GM23248 (cell line): ENCODE measurements around the gene EXOC7. TPM values are rescaled to one million over a fixed set of nuclear protein-coding genes. Genes with fewer than 3 reads are reported as not detected.

Source experiments
- DNase-seq: peaks from one replicate; pipeline ENCODE4 v3.0.0-alpha.2; 2015
- H2AFZ ChIP-seq: fragments of 200-600 bp; sonication (generic); 2 replicates; pipeline ENCODE4 v1.6.1; 2016; ENCODE audit warnings: antibody characterized with exemption
- H3F3A ChIP-seq: fragments of 200-600 bp; sonication (generic); 2 replicates; pipeline ENCODE4 v1.6.1; 2016; ENCODE audit warnings: mild to moderate bottlenecking, antibody characterized with exemption, mixed run types; ENCODE audit not compliant: insufficient read depth
- H3K27ac ChIP-seq: fragments of 200-600 bp; sonication (generic); 2 replicates; pipeline ENCODE4 v1.5.1; 2016; ENCODE audit warnings: mild to moderate bottlenecking
- H3K27me3 ChIP-seq: fragments of 200-600 bp; sonication (generic); replicated peaks from 2 replicates; pipeline ENCODE4 v1.6.1; 2016; ENCODE audit warnings: mild to moderate bottlenecking; ENCODE audit not compliant: insufficient read depth
- H3K36me3 ChIP-seq: fragments of 200-600 bp; sonication (generic); 2 replicates; pipeline ENCODE4 v1.6.1; 2016; ENCODE audit warnings: low read depth, mild to moderate bottlenecking
- H3K4me1 ChIP-seq: fragments of 200-600 bp; sonication (generic); 2 replicates; pipeline ENCODE4 v1.6.1; 2016; ENCODE audit warnings: mild to moderate bottlenecking; ENCODE audit not compliant: insufficient read depth
- H3K4me2 ChIP-seq: fragments of 200-600 bp; sonication (generic); one replicate; pipeline ENCODE4 v1.6.1; 2016; ENCODE audit warnings: mild to moderate bottlenecking; ENCODE audit not compliant: unreplicated experiment
- H3K4me3 ChIP-seq: fragments of 200-600 bp; sonication (generic); 2 replicates; pipeline ENCODE4 v1.5.1; 2016; ENCODE audit warnings: mild to moderate bottlenecking
- H3K79me2 ChIP-seq: fragments of 200-600 bp; sonication (generic); 2 replicates; pipeline ENCODE4 v1.6.1; 2016; ENCODE audit warnings: mild to moderate bottlenecking; ENCODE audit not compliant: insufficient read depth
- H3K9ac ChIP-seq: fragments of 200-600 bp; sonication (generic); 2 replicates; pipeline ENCODE4 v1.6.1; 2016; ENCODE audit warnings: mild to moderate bottlenecking
- H3K9me2 ChIP-seq: fragments of 200-600 bp; sonication (generic); 2 replicates; pipeline ENCODE4 v1.6.1; 2016; ENCODE audit warnings: mixed run types, mild to moderate bottlenecking, moderate library complexity; ENCODE audit not compliant: insufficient read depth
- H3K9me3 ChIP-seq: fragments of 200-600 bp; sonication (generic); one replicate; pipeline ENCODE4 v1.6.1; 2017; ENCODE audit warnings: low read depth
- H4K20me1 ChIP-seq: fragments of 200-600 bp; sonication (generic); 2 replicates; pipeline ENCODE4 v1.6.0; 2016; ENCODE audit not compliant: insufficient read depth
- EZH2 ChIP-seq: fragments of 200-600 bp; sonication (generic); IDR thresholded peaks from 2 replicates; pipeline ENCODE4 v1.6.1; 2018; ENCODE audit warnings: antibody characterized with exemption, mild to moderate bottlenecking; ENCODE audit not compliant: insufficient read depth, poor library complexity, severe bottlenecking
- EZH2phosphoT487 ChIP-seq: fragments of 200-600 bp; sonication (generic); IDR thresholded peaks from 2 replicates; pipeline ENCODE4 v1.6.1; 2018; ENCODE audit warnings: antibody characterized with exemption, moderate library complexity, mild to moderate bottlenecking, low read depth; ENCODE audit not compliant: insufficient read depth
- WGBS, 2 experiments: methylation state at CpG; one replicate each; pipeline ENCODE4 v1.1.6; 2015 to 2017; ENCODE audit warnings: low lambda C conversion rate in 2 of 2, low coverage in 1 of 2; ENCODE audit errors: missing lambda C conversion rate in 2 of 2; 5-methylcytosine and 5-hydroxymethylcytosine counted together
- in situ Hi-C: fragments of 300-500 bp; cut with MboI; formaldehyde crosslinking; loops from 2 replicates; pipeline ENCODE4 v1.15.0; 2020
- polyA plus RNA-seq: library from polyadenylated mRNA; unstranded; fragments of >200 nt; fragmentation: Nextera tagmentation; extraction: Ambion mirVana; gene quantifications from 2 replicates; pipeline ENCODE4 v1.2.1, GENCODE V29; 2016
- total RNA-seq: library from RNA; depleted of rRNA; stranded (reverse); fragments of >200 nt; shearing (Covaris generic); gene quantifications from 2 replicates; pipeline ENCODE4 v1.2.3, GENCODE V29; 2014

The EXOC7 gene
- total and polyA plus RNA-seq, 2 experiments from 2014 or later, result 88.0 to 101 TPM

DNA sequence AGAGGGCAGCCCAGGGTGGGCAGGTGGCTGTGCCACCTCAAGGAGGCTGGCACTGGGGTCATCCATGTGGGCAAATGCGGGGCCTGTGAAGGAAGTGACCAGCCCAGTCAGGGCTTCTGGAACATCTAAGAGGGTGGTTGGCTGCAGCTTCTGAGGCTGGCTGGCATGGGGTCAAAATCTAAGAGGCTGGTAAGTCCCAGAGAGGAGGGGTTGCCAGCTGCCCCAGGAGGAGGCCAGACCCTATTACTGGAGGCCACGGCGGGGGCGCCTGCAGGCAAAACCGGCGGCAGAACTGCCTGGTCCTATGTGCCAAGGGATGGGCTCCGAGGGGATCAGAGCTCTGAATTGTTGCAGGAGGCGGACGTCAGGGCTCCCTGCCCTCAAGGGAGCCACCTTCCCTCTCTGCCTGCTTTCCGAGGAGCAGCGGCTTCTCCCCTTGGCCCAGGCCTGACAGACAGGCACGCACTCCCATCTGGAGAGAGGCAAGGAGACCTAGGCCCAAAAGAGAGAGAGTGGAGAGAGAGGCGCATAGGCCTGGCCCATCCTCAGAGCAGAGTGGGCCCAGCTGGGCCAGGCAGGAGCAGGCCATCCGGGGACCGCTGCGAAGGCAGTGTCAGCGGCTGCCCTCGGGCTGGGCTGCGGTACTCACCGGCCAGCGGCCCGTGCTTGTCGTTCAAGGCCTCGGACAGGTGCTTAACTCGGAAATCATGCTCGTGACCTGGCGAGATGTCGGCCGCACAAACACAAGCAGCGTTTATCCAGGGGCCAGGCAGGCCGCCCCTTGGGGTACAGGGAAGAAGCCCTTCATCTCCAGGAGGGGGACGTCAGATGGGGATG lies 13.7 kb downstream of the EXOC7 start:
- peaks cover 12% of the 10 kb centered on the region; the same call in 1 of the 2 replicates for H3F3A ChIP-seq
- TF ChIP-seq EZH2, result no peak
- no peak for TF ChIP-seq EZH2phosphoT487
- no peak overlapping the region for H2AFZ ChIP-seq
- 92 to 95% methylated on average over 29 to 32 of the region's 32 CpGs for WGBS, 2 experiments
- in situ Hi-C loops, result no loop called here
- no peaks in the 10 kb centered on the region for H4K20me1 ChIP-seq
- H3K36me3 ChIP-seq, result peaks cover 6% of the 10 kb centered on the region; the same call in 1 of the 2 replicates
- no peak overlapping the region for H3K9ac ChIP-seq
- H3K4me2 ChIP-seq, result no peak overlapping the region
- no peaks in the 10 kb centered on the region for H3K79me2 ChIP-seq
- no peak for DNase-seq
- no peaks in the 10 kb centered on the region for H3K27me3 ChIP-seq
- no peak overlapping the region for H3K27ac ChIP-seq
- H3K9me2 ChIP-seq, result no peaks in the 10 kb centered on the region
- no peak overlapping the region for H3K4me3 ChIP-seq
- H3K4me1 ChIP-seq, result 0 out of 2 replicates have a peak, but pooled peaks cover 6% of the 10 kb centered on the region
- H3K9me3 ChIP-seq, result no peaks in the 10 kb centered on the region

DNA sequence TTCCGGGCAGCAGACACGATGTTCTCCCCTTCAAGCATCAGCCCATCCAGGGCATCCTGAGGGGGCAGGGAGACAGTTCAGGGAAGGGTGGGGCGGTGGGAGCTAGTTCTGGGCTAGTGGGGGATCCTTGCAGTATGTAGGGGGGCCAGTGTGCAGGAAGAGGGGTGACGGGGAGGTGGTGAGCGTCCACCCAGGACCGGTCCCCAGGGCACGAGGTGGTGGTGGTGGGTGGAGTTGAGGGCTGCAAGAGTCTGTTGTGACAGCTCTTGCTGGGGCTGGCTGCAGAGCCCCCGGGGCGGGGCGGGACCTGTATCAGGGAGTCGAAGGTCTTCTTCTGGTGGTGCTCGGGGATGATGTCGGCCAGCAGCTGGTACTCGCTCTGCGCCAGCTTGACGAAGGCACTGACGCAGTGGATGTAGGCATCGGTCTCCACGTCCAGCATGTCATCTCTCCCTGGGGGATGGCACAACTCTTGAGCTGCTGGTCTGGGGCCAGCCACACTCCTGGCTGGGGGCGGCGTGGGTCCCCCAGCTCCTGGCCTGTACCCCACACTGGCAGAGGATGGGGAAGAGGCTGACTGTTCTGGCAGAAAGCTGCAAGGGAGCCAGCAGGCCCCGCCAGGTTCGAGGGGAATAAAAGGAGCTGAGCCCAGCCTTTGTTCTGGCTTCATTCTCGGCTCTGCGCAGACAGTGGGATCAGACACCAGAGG lies 14.6 kb downstream of the EXOC7 start:
- H3K36me3 ChIP-seq, result peaks cover 10% of the 10 kb centered on the region; the same call in 1 of the 2 replicates
- H3K27me3 ChIP-seq, result no peaks in the 10 kb centered on the region
- H3K9me2 ChIP-seq, result no peaks in the 10 kb centered on the region
- no peak for TF ChIP-seq EZH2phosphoT487
- TF ChIP-seq EZH2, result no peak
- no peak overlapping the region for H3K27ac ChIP-seq
- no peak for DNase-seq
- no peak overlapping the region for H3K4me3 ChIP-seq
- in situ Hi-C loops, result no loop called here
- H3K4me1 ChIP-seq, result no peaks in the 10 kb centered on the region
- 98 to 99% methylated on average over 20 to 24 of the region's 25 CpGs for WGBS, 2 experiments
- H3K9ac ChIP-seq, result no peak overlapping the region
- H3K79me2 ChIP-seq, result no peaks in the 10 kb centered on the region
- no peak overlapping the region for H2AFZ ChIP-seq
- no peaks in the 10 kb centered on the region for H4K20me1 ChIP-seq
- H3K4me2 ChIP-seq, result no peak overlapping the region
- no peaks in the 10 kb centered on the region for H3K9me3 ChIP-seq
- H3F3A ChIP-seq, result 0 out of 2 replicates have a peak, but pooled peaks cover 3% of the 10 kb centered on the region

DNA sequence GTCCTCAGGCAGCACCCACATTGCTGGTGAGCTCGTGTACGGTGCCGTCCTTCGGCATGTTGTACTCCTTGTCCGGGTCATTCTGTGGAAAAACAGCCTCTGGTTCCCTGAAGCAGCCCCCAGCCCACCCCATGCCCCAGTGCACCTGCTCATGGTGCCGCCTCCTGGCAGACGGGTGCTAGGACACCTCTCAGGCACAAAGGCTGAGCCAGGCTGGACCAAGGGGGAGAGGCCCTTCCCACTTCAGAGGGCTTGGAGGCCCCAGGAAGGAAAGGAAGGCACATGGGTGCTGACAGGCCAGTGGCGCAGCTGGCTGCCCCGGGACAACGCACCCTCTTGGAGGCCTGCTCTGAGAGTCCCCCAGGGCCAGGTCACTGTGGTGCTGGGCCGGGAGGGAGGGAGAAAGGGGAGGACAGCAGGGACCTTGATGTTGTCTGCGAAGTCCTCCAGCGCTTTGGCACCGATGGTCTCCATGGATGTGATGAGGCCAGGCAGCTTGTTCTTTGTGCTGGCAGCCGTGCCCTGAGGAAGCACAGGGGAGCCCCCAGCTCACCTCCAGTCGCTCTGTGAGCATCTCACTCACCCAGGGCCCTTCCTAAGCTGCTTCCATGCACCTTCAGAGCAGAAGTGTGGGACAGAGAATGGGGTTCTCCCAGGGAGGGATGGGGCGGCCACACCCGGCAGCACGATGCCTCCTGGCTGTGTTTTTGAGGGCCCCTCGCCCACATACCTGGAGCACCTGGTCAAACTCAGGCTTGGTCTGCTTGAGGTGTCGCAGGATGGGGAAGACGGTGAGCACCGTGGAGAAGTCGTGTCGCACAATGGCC lies 15.3 kb downstream of the EXOC7 start:
- no peaks in the 10 kb centered on the region for H3K9me3 ChIP-seq
- H3K9ac ChIP-seq, result no peak overlapping the region
- H3F3A ChIP-seq, result no peaks in the 10 kb centered on the region
- H3K27me3 ChIP-seq, result no peaks in the 10 kb centered on the region
- H3K4me3 ChIP-seq, result no peak overlapping the region
- H3K27ac ChIP-seq, result no peak overlapping the region
- H2AFZ ChIP-seq, result no peak overlapping the region
- H4K20me1 ChIP-seq, result no peaks in the 10 kb centered on the region
- 91 to 92% methylated on average over 19 to 25 of the region's 25 CpGs for WGBS, 2 experiments
- no peak for DNase-seq
- H3K4me1 ChIP-seq, result no peaks in the 10 kb centered on the region
- no peak overlapping the region for H3K4me2 ChIP-seq
- H3K36me3 ChIP-seq, result peaks cover 7% of the 10 kb centered on the region; the same call in 1 of the 2 replicates
- no peaks in the 10 kb centered on the region for H3K79me2 ChIP-seq
- no peak for TF ChIP-seq EZH2phosphoT487
- no peak for TF ChIP-seq EZH2
- H3K9me2 ChIP-seq, result no peaks in the 10 kb centered on the region
- in situ Hi-C loops, result no loop called here

GRCh38 chr17:76087531-76087930 lies 16.1 kb downstream of the EXOC7 start:
- Histone ChIP-seq H3F3A (no peaks in the 10 kb centered on the region), H3K4me2 (no peak overlapping the region), H3K27ac (no peak overlapping the region), H3K4me3 (no peak overlapping the region), H3K79me2 (no peaks in the 10 kb centered on the region), H3K9ac (no peak overlapping the region), H3K27me3 (no peaks in the 10 kb centered on the region), H3K4me1 (no peaks in the 10 kb centered on the region), H4K20me1 (no peaks in the 10 kb centered on the region), H3K9me3 (no peaks in the 10 kb centered on the region), H2AFZ (no peak overlapping the region), H3K9me2 (no peaks in the 10 kb centered on the region), H3K36me3 (peaks cover 7% of the 10 kb centered on the region; the same call in 1 of the 2 replicates)
- in situ Hi-C loops, result no loop called here
- WGBS, 2 experiments, result 94 to 96% methylated on average over 11 of the region's 11 CpGs
- TF ChIP-seq EZH2phosphoT487, result no peak
- TF ChIP-seq EZH2, result no peak
- DNase-seq, result no peak
